Esophagus squamous epithelium (tissue), 4 donors: ENCODE measurements around the gene MEIS1.

ENCODE experiments used
- CTCF ChIP-seq, 6 experiments: fragments of 450-650 bp in 4 of 6; fragments of 200-600 bp in 2 of 6; sonication (generic) in 2 of 6; IDR thresholded peaks; one replicate each; pipeline ENCODE4 v1.5.1; 2016 to 2019; ENCODE audit warnings: antibody characterized with exemption in 6 of 6, mild to moderate bottlenecking in 4 of 6, moderate library complexity in 4 of 6
- POLR2A ChIP-seq, 4 donors: fragments of 450-650 bp; IDR thresholded peaks; one replicate each; pipeline ENCODE4 v1.6.1; 2017; ENCODE audit warnings: antibody characterized with exemption in 4 of 4, mild to moderate bottlenecking in 4 of 4, moderate library complexity in 3 of 4

GRCh38 chr2:66580166-66581049, 145.5 kb downstream of the MEIS1 start:
- TF ChIP-seq POLR2A (IDR thresholded peaks at IDR 0.05) (no peak), CTCF (IDR thresholded peaks at IDR 0.05) (no peak)
